ENCODE results near the gene IL32. TPM values are rescaled to one million over a fixed set of nuclear protein-coding genes. Genes with fewer than 3 reads are reported as not detected.
A peak's percentile ranks its signal among the peaks of the same experiment; 100 is the strongest.

Gene IL32
- total and polyA plus RNA-seq, 2 of the 4 experiments (the other 2 are of a cell fraction) = 25.6 to 95.7 TPM

GRCh38 chr16:3022208-3022683 lies 43.2 kb upstream of the IL32 start:
- Histone ChIP-seq H4K20me1 (ENCODE audit: insufficient read depth, low read length) (peaks cover 31% of the 10 kb centered on the region), H3K36me3 (ENCODE audit: control insufficient read depth, insufficient read depth, low read length) (peaks cover 22% of the 10 kb centered on the region), H4K91ac (ENCODE audit: insufficient read depth, low read depth, low read length) (peak overlapping the region; percentile 99), H2AK9ac (replicated peaks; ENCODE audit: low read depth, low read length, poor library complexity) (peak overlapping the region; percentile 93), H3K9me1 (ENCODE audit: insufficient read depth, low read length) (no peaks in the 10 kb centered on the region), H2BK15ac (ENCODE audit: low read depth, low read length) (peak overlapping the region; percentile 87; the same call in 2 of the 3 replicates), H3K9me3 (ENCODE audit: control insufficient read depth, insufficient read depth, low read length) (no peaks in the 10 kb centered on the region), H3K79me1 (ENCODE audit: low read depth in 1 of 2, low read length in 2 of 2) (peaks cover 0 to 27% of the 10 kb centered on the region in 2 experiments; a peak in 2 of 4 replicates), H4K5ac (ENCODE audit: low read depth, low read length) (peak overlapping the region; percentile 90), H3K14ac (replicated peaks; ENCODE audit: low read depth, low read length) (peak overlapping the region; percentile 98), H4K8ac (ENCODE audit: low read depth in 2 of 2, low read length in 2 of 2) (peak overlapping the region; percentile 98), H3K27ac (ENCODE audit: insufficient read depth, low read length) (peak overlapping the region; percentile 100), H3K4me2 (ENCODE audit: low read depth, low read length) (peak overlapping the region; percentile 95), H3K23ac (ENCODE audit: low read depth, low read length) (peak overlapping the region; percentile 100), H2BK5ac (ENCODE audit: low read depth, low read length, poor library complexity, severe bottlenecking) (peak overlapping the region; percentile 99), H3K4ac (ENCODE audit: low read depth, low read length) (peak overlapping the region; percentile 99), H3K27me3 (ENCODE audit: control insufficient read depth, insufficient read depth, low read length) (no peaks in the 10 kb centered on the region), H2AK5ac (ENCODE audit: low read depth, low read length) (peak overlapping the region; percentile 99), H3K4me3 (ENCODE audit: insufficient read depth, low read depth, low read length) (peak overlapping the region; percentile 77), H2BK20ac (ENCODE audit: low read depth, low read length) (peak overlapping the region; percentile 75), H3K56ac (ENCODE audit: extremely low read depth, insufficient read depth, low read length) (peak overlapping the region; percentile 100), H3K18ac (ENCODE audit: low read depth, low read length) (peak overlapping the region; percentile 96), H3K4me1 (ENCODE audit: control insufficient read depth, insufficient read depth, low read length) (peaks cover 11% of the 10 kb centered on the region), H2AFZ (replicated peaks; ENCODE audit: low read length, poor library complexity) (peak overlapping the region; percentile 16), H2BK120ac (ENCODE audit: low read depth, low read length) (peak overlapping the region; percentile 93), H3K9ac (ENCODE audit: low read depth, low read length) (peak overlapping the region; percentile 99)
- TF ChIP-seq MXI1 (IDR thresholded peaks at IDR 0.05; ENCODE audit: borderline replicate concordance, low read depth, low read length) (no peak), FOS (IDR thresholded peaks at IDR 0.05; ENCODE audit: low read depth, low read length) (peak; percentile 99), NFE2L2 (IDR thresholded peaks at IDR 0.05; ENCODE audit: low read depth, low read length) (peak; percentile 31; the same call in 1 of the 2 replicates), RFX5 (IDR thresholded peaks at IDR 0.05; ENCODE audit: low read depth, low read length) (no peak), POLR2A (IDR thresholded peaks at IDR 0.05; ENCODE audit: low read depth, low read length) (peak; percentile 23; the same call in 1 of the 2 replicates), MAZ (IDR thresholded peaks at IDR 0.05; ENCODE audit: borderline replicate concordance, low read depth, low read length) (peak; percentile 90), BHLHE40 (IDR thresholded peaks at IDR 0.05; ENCODE audit: low read depth, low read length) (peak; percentile 24; the same call in 1 of the 2 replicates)
- TF ChIP-seq, protein P1, sequence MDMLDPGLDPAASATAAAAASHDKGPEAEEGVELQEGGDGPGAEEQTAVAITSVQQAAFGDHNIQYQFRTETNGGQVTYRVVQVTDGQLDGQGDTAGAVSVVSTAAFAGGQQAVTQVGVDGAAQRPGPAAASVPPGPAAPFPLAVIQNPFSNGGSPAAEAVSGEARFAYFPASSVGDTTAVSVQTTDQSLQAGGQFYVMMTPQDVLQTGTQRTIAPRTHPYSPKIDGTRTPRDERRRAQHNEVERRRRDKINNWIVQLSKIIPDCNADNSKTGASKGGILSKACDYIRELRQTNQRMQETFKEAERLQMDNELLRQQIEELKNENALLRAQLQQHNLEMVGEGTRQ (IDR thresholded peaks at IDR 0.05; ENCODE audit: low read depth, low read length) = peak; percentile 0; the same call in 1 of the 2 replicates
- ChIA-PET POLR2A (ENCODE audit: unreplicated experiment) (interaction anchor here (1.4 to 2.0 kb wide), 2 partner anchors 9 to 10 kb away, joined by 3 to 7 read pairs; partner anchors contain the start of gene CLDN9), CTCF (interaction anchor here (2.7 kb wide), 1 partner anchor 9 kb away, joined by 12 read pairs; no protein-coding TSS in a partner anchor)
- dilution Hi-C loops (cut with HindIII; ENCODE audit: low sequenced_read_pairs, unreplicated experiment) = no loop called here
- WGBS, 2 experiments (ENCODE audit: extremely low coverage in 2 of 2, insufficient read length in 1 of 2) = no CpG with 5 or more reads among the region's 8 CpGs
- in situ Hi-C loops (cut with MboI; ENCODE audit: low sequenced_read_pairs) = no loop called here
- intact Hi-C loops (cut with micrococcal nuclease) = loop anchor here (1.0 kb wide), 1 partner anchor 39 kb away; no protein-coding TSS in a partner anchor
- ATAC-seq (ENCODE audit: low read depth) (peak; percentile 15), DNase-seq (peak; percentile 95)
- BruUV-seq (replicated peaks) = no TSS peak

Data from IMR-90 (cell line).